Loucy (cell line): Measurements from ENCODE around the gene PRMT1.

Source experiments
- CTCF ChIP-seq: fragments of 200-600 bp; sonication (generic); conservative IDR thresholded peaks from 2 replicates; pipeline ENCODE4 v1.5.1; 2014; ENCODE audit warnings: mild to moderate bottlenecking, antibody characterized with exemption, low read length
- EZH2phosphoT487 ChIP-seq: fragments of 200-600 bp; IDR thresholded peaks from 2 replicates; pipeline ENCODE4 v1.6.1; 2018; ENCODE audit warnings: antibody characterized with exemption, mild to moderate bottlenecking, moderate library complexity, borderline replicate concordance

GRCh38 chr19:49718511-49718910 lies 41.4 kb downstream of the PRMT1 start:
- TF ChIP-seq CTCF (no peak), EZH2phosphoT487 (no peak)
